DOHH2 (cell line): Measurements from ENCODE around the gene NCAM1.

Experiments
- H3F3A ChIP-seq: fragments of 200-600 bp; sonication (generic), shearing (Covaris generic); 2 replicates; pipeline ENCODE4 v1.6.0; 2016; ENCODE audit warnings: antibody characterized with exemption, mild to moderate bottlenecking; ENCODE audit not compliant: control insufficient read depth, insufficient read depth
- H3K27ac ChIP-seq: fragments of 200-600 bp; sonication (generic); 2 replicates; pipeline ENCODE4 v1.5.1; 2014; ENCODE audit warnings: low read depth, mild to moderate bottlenecking, low read length, moderate library complexity
- H3K27me3 ChIP-seq: fragments of 200-600 bp; sonication (generic); 2 replicates; pipeline ENCODE4 v1.6.1; 2014; ENCODE audit warnings: mild to moderate bottlenecking, low read length, mixed read lengths; ENCODE audit not compliant: control insufficient read depth
- H3K36me3 ChIP-seq: fragments of 200-600 bp; sonication (generic); 2 replicates; pipeline ENCODE4 v1.6.1; 2014; ENCODE audit warnings: mild to moderate bottlenecking, low read length, moderate library complexity, mixed read lengths; ENCODE audit not compliant: control insufficient read depth
- H3K4me1 ChIP-seq: fragments of 200-600 bp; sonication (generic); 2 replicates; pipeline ENCODE4 v1.6.1; 2014; ENCODE audit warnings: mild to moderate bottlenecking, low read length, mixed read lengths; ENCODE audit not compliant: control insufficient read depth
- H3K4me2 ChIP-seq: fragments of 200-600 bp; sonication (generic); 2 replicates; pipeline ENCODE4 v1.6.0; 2014; ENCODE audit warnings: mild to moderate bottlenecking, low read length, moderate library complexity
- H3K4me3 ChIP-seq: fragments of 200-600 bp; sonication (generic); 2 replicates; pipeline ENCODE4 v1.5.1; 2014; ENCODE audit warnings: mild to moderate bottlenecking, low read length, mixed read lengths
- H3K79me2 ChIP-seq: fragments of 200-600 bp; sonication (generic); 2 replicates; pipeline ENCODE4 v1.6.1; 2014; ENCODE audit warnings: mild to moderate bottlenecking, low read length, mixed read lengths; ENCODE audit not compliant: control insufficient read depth
- H3K9me2 ChIP-seq: fragments of 200-600 bp; sonication (generic); replicated peaks from 2 replicates; pipeline ENCODE4 v1.6.1; 2014; ENCODE audit warnings: mild to moderate bottlenecking, low read length, mixed read lengths; ENCODE audit not compliant: control insufficient read depth
- H3K9me3 ChIP-seq: fragments of 200-600 bp; sonication (generic); 2 replicates; pipeline ENCODE4 v1.6.1; 2014; ENCODE audit warnings: antibody characterized with exemption, low read length, mixed read lengths; ENCODE audit not compliant: control insufficient read depth, insufficient read depth
- H4K20me1 ChIP-seq: fragments of 200-600 bp; sonication (generic); 2 replicates; pipeline ENCODE4 v1.6.0; 2014; ENCODE audit warnings: low read depth, mild to moderate bottlenecking, antibody characterized with exemption, low read length, moderate library complexity; ENCODE audit not compliant: control insufficient read depth, insufficient read depth
- CTCF ChIP-seq: fragments of 200-600 bp; sonication (generic); IDR thresholded peaks from one replicate; pipeline ENCODE4 v1.5.1; 2014; ENCODE audit warnings: antibody characterized with exemption, mild to moderate bottlenecking, low read depth, low read length; ENCODE audit not compliant: poor library complexity, severe bottlenecking
- EZH2phosphoT487 ChIP-seq: fragments of 200-600 bp; sonication (generic); IDR thresholded peaks from 2 replicates; pipeline ENCODE4 v1.6.1; 2017; ENCODE audit warnings: borderline replicate concordance, mild to moderate bottlenecking, antibody characterized with exemption, low read length, moderate library complexity, mixed read lengths

Gene NCAM1

DNA sequence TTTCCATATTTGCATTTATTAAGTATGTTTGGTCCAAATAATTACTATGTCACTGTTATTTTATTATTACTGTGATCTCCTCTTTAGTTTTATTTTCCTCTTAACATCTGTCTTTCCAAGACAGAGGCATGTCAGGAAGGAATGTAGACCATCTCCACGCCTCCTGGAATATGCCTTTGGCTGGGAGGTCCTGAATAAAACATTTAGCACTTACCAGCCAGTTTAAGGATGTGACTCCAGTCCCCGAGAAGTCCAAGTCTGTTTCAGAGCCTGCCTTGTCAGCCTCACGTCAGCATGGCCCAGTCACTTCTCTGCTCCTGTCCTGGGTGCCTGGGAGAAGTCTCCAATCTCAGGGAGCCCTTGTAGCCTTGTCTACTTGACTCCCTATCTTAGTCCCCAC lies 74.5 kb downstream of the NCAM1 start:
- no peak overlapping the region for H3K27ac ChIP-seq
- H3K4me1 ChIP-seq: no peaks in the 10 kb centered on the region
- no peaks in the 10 kb centered on the region for H3K27me3 ChIP-seq
- H3K79me2 ChIP-seq: no peaks in the 10 kb centered on the region
- no peaks in the 10 kb centered on the region for H3K9me2 ChIP-seq
- no peaks in the 10 kb centered on the region for H3K36me3 ChIP-seq
- H3K9me3 ChIP-seq: no peaks in the 10 kb centered on the region
- no peak for TF ChIP-seq EZH2phosphoT487
- TF ChIP-seq CTCF: no peak
- no peak overlapping the region for H3K4me3 ChIP-seq
- no peaks in the 10 kb centered on the region for H3F3A ChIP-seq
- H3K4me2 ChIP-seq: no peak overlapping the region
- no peaks in the 10 kb centered on the region for H4K20me1 ChIP-seq

DNA sequence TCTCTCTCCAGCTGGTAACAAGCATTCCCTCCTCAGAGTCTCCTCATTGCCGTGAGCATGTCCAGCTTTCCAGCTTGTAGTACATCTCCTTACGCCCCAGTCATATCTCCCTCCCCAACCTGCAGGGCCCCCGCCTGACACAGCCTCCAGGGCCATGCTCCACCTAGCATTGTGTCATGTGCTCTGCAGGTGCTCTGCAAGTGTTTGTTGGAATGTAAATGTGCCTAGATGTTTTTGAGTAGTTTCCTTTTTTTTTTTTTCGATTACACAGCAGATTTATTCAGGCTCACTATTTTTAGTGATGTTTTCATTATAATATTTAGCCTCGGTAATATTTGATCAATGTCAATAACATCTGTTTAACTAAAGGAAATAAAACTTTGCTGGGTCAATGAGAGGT lies 82.5 kb downstream of the NCAM1 start:
- Histone ChIP-seq H3F3A (no peaks in the 10 kb centered on the region), H3K27ac (no peak overlapping the region), H3K4me1 (no peaks in the 10 kb centered on the region), H3K4me3 (no peak overlapping the region), H3K4me2 (no peak overlapping the region), H3K27me3 (no peaks in the 10 kb centered on the region), H3K9me3 (no peaks in the 10 kb centered on the region), H3K36me3 (no peaks in the 10 kb centered on the region), H4K20me1 (no peaks in the 10 kb centered on the region), H3K79me2 (no peaks in the 10 kb centered on the region), H3K9me2 (no peaks in the 10 kb centered on the region)
- TF ChIP-seq EZH2phosphoT487 (no peak), CTCF (no peak)

DNA sequence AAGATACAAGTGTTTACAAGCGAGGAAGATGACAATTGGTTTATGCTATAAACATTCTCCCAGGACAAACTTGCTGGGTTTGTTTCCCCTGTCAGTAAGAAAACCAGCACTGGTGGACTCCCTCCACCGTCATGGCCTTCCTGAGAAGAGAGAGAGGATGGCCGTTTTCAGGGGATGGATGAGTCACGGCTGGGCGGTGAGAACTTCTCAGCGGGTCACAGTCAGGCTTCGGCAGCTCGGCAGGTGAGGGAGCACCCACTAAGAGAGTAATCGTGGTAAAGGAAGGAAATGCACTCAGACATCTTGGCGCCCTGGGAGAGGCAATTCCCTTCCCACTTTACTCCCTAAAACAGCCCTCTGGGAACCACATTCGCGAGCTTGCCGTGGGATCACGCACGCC lies 83.9 kb downstream of the NCAM1 start:
- Histone ChIP-seq H3K4me1 (no peaks in the 10 kb centered on the region), H3K4me2 (no peak overlapping the region), H3F3A (no peaks in the 10 kb centered on the region), H3K9me3 (no peaks in the 10 kb centered on the region), H3K27me3 (no peaks in the 10 kb centered on the region), H3K27ac (no peak overlapping the region), H3K9me2 (no peaks in the 10 kb centered on the region), H3K79me2 (no peaks in the 10 kb centered on the region), H3K4me3 (no peak overlapping the region), H3K36me3 (no peaks in the 10 kb centered on the region), H4K20me1 (no peaks in the 10 kb centered on the region)
- TF ChIP-seq CTCF (no peak), EZH2phosphoT487 (no peak)

- H3K4me2 ChIP-seq: no peak overlapping the region
- H3K9me3 ChIP-seq: no peaks in the 10 kb centered on the region
These were observed 85.6 kb downstream of the NCAM1 start for GRCh38 chr11:113046866-113047265.

More at GRCh38 chr11:113046866-113047265, 85.6 kb downstream of the NCAM1 start:
- Histone ChIP-seq H3K9me2 (no peaks in the 10 kb centered on the region), H3K36me3 (no peaks in the 10 kb centered on the region), H3K79me2 (no peaks in the 10 kb centered on the region), H3K27ac (no peak overlapping the region), H3K27me3 (no peaks in the 10 kb centered on the region), H3F3A (no peaks in the 10 kb centered on the region), H3K4me3 (no peak overlapping the region), H4K20me1 (no peaks in the 10 kb centered on the region), H3K4me1 (no peaks in the 10 kb centered on the region)
- no peak for TF ChIP-seq CTCF
- no peak for TF ChIP-seq EZH2phosphoT487
